ENCODE measurements around the gene SPAG16.

The SPAG16 gene

DNA sequence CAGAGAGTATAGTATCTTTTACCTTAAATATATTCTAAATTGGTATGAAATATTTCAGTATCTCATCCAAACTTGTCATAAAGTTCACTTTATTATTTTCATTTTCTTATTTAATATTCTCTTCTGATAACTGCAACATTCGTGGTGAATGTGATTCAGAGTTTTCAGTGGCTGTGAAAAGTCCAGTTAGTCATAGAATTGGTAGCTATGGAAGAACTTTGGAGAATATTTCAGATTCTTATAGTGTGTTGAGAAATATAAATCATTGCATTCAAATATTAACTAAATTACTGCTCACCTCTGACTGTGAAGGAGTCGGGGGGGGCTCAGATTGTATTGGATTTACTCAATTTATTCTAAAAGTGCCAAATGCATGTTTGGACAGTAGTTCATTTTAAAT, 948.0 kb downstream of the SPAG16 start:
- no peak overlapping the region for H3K27ac Mint-ChIP-seq
- no peaks in the 10 kb centered on the region for H3K4me1 Mint-ChIP-seq (ENCODE audit: low read depth)
- no peaks in the 10 kb centered on the region for H3K36me3 Mint-ChIP-seq (ENCODE audit: low read depth)
- H3K4me3 Mint-ChIP-seq: no peak overlapping the region
- H3K9me3 Mint-ChIP-seq: no peaks in the 10 kb centered on the region
- no peaks in the 10 kb centered on the region for H3K27me3 Mint-ChIP-seq (ENCODE audit: low read depth)

DNA sequence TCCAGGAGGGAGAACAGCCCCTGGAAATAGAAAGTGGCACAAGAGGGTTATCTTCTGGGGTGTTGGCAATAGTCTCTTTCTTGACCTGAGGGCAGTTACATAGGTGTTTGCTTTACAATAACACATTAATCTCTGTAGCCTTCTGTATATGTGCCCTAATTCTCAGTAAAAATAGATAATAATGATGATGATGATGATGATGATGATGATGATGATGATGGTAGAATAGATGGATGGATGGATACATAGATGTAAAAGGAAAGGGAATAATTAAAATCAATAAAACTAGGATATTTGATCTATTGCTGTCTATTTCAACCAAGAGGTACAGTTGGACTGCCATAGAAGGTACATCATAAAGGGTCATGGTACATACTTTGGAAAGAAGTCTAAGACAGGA, 948.9 kb downstream of the SPAG16 start:
- H3K27ac Mint-ChIP-seq: no peak overlapping the region
- no peak overlapping the region for H3K4me3 Mint-ChIP-seq
- no peaks in the 10 kb centered on the region for H3K27me3 Mint-ChIP-seq (ENCODE audit: low read depth)
- H3K36me3 Mint-ChIP-seq (ENCODE audit: low read depth): no peaks in the 10 kb centered on the region
- H3K4me1 Mint-ChIP-seq (ENCODE audit: low read depth): no peaks in the 10 kb centered on the region
- H3K9me3 Mint-ChIP-seq: no peaks in the 10 kb centered on the region

DNA sequence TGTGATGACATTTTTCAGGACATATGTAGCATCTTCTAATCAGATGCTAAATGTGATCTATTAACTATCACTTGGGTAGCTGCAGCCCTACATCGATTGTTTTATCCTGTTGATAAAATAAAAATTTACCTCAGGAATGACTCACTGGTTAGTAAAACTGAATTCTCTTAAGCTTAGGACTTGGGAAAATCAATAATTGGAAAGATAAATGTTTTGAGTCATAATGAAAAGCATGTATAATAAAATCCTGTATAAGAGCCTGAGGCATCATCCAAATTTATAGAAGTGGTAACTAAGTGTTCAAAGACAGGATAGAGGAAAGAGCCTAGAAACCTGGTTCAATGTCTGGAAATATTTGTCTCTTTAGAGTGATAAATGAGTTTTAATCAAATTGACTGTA, 958.5 kb downstream of the SPAG16 start:
- Mint-ChIP-seq H3K9me3 (no peaks in the 10 kb centered on the region), H3K27ac (no peak overlapping the region), H3K36me3 (ENCODE audit: low read depth) (no peaks in the 10 kb centered on the region), H3K27me3 (ENCODE audit: low read depth) (no peaks in the 10 kb centered on the region), H3K4me3 (no peak overlapping the region), H3K4me1 (ENCODE audit: low read depth) (no peaks in the 10 kb centered on the region)

DNA sequence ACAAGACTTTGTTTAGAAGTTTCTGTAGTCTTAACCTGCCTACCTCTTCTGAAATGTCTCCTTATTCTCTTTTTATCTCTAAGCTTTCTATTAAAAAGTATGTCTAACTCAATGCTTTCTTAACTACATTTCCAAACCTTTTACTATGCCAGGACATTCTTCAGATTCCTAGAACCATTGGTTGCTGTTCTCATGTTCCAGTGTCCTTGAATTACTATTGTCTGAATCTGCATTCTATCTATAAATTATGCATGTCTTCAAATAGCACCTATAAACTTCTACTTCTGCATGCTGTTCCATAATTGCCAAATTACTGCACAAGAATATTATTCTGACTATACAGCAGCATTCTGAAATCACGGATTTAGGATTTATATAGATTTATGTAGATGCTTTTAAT, 960.6 kb downstream of the SPAG16 start:
- no peaks in the 10 kb centered on the region for H3K9me3 Mint-ChIP-seq
- no peaks in the 10 kb centered on the region for H3K27me3 Mint-ChIP-seq (ENCODE audit: low read depth)
- no peaks in the 10 kb centered on the region for H3K36me3 Mint-ChIP-seq (ENCODE audit: low read depth)
- no peak overlapping the region for H3K4me3 Mint-ChIP-seq
- H3K27ac Mint-ChIP-seq: no peak overlapping the region
- H3K4me1 Mint-ChIP-seq (ENCODE audit: low read depth): no peaks in the 10 kb centered on the region

DNA sequence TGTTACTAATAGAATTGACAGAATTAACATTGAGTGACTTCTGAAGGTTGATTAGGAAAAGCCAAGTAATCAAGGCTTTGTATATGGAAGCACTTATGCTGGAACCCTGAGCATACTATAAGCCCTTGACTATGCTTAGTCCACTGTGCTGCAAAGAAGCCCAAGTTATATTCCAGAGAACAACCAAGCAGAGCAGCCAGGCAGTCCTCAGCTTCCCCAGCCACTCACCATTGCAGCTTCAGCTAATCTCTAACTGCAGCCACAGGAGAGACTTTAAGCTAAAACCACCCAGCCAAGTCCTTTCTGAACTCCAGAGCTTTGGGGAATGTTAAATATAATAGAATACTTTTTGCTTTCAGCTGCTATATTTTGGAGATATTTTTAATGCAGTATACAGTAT, 962.2 kb downstream of the SPAG16 start:
- Mint-ChIP-seq H3K4me3 (no peak overlapping the region), H3K9me3 (no peaks in the 10 kb centered on the region), H3K4me1 (ENCODE audit: low read depth) (no peaks in the 10 kb centered on the region), H3K27me3 (ENCODE audit: low read depth) (no peaks in the 10 kb centered on the region), H3K36me3 (ENCODE audit: low read depth) (no peaks in the 10 kb centered on the region), H3K27ac (no peak overlapping the region)

DNA sequence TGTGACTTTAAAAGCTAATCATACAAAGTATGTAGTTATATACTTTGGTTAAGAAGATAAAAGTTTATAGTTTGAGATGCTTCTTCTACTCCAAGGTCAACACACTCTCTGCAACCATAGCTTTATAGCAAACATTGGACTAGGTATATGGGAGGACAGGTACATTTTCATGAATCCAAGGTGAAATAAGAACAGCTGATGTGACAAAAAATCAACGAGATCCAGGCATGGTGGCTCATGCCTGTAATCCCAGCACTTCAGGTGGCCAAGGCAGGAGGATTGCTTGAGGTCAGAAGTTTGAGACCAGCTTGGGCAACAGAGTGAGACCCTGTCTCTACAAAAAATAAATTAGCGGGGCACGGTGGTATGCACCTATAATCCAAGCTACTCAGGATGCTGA, 963.3 kb downstream of the SPAG16 start:
- Mint-ChIP-seq H3K27me3 (ENCODE audit: low read depth) (no peaks in the 10 kb centered on the region), H3K27ac (no peak overlapping the region), H3K9me3 (no peaks in the 10 kb centered on the region), H3K4me1 (ENCODE audit: low read depth) (no peaks in the 10 kb centered on the region), H3K4me3 (no peak overlapping the region), H3K36me3 (ENCODE audit: low read depth) (no peaks in the 10 kb centered on the region)

DNA sequence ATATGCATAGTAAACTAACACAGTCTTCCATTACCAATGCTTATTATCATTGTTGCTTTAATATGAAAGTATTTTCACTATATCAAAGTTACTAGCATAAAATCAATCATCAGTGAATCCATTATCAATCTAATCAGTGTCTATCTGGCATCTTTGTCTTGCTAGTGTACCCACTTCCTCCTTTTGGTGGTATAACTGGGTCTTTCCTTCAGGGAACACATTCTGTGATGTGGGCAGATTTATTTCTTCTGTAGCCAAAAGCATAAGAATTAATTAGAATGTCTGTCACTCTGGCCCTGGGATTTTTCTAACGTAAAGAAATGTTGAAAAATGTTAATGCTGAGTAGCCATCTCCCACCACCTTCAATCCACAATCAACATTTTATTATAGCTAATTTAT, 970.8 kb downstream of the SPAG16 start:
- Mint-ChIP-seq H3K36me3 (ENCODE audit: low read depth) (no peaks in the 10 kb centered on the region), H3K27ac (no peak overlapping the region), H3K9me3 (no peaks in the 10 kb centered on the region), H3K4me1 (ENCODE audit: low read depth) (no peaks in the 10 kb centered on the region), H3K4me3 (no peak overlapping the region), H3K27me3 (ENCODE audit: low read depth) (no peaks in the 10 kb centered on the region)

DNA sequence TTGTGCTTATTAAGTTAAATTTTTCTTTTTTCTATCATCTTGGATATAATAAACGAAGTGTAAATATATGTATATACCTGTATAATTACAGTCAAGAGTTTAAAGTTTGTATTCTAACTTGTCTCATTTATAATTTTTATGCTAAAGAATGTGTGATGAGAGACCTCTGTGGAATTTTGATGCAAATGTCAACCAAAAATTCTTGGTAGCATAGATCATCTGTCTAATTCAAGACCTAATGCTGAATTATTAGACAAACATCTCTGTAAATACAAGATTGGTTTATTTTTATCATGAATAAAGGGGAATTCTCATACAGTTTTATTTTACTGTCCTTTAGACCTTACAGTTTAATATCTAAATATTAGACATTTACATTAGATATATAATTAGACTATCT, 977.4 kb downstream of the SPAG16 start:
- no peak overlapping the region for H3K4me3 Mint-ChIP-seq
- no peaks in the 10 kb centered on the region for H3K36me3 Mint-ChIP-seq (ENCODE audit: low read depth)
- no peaks in the 10 kb centered on the region for H3K4me1 Mint-ChIP-seq (ENCODE audit: low read depth)
- no peaks in the 10 kb centered on the region for H3K27me3 Mint-ChIP-seq (ENCODE audit: low read depth)
- no peaks in the 10 kb centered on the region for H3K9me3 Mint-ChIP-seq
- H3K27ac Mint-ChIP-seq: no peak overlapping the region

DNA sequence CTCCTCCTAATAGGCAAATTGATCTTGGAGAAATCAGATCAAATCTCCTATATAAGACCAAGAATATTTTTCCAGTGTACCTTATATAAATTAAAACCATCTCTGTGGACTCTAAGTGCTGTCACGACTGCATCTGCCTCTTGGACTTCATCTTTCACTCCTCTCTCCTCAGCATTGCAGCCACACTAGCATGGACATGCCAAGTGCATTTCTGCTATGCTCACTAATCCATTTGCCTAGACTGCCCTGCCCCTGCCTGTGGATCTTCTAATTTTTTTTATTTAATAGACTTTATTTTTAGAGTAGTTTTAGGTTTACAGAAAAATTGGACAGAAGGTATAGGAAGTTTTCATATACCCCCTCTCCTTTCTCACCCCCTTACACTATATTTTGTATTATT, 979.9 kb downstream of the SPAG16 start:
- no peaks in the 10 kb centered on the region for H3K36me3 Mint-ChIP-seq (ENCODE audit: low read depth)

DNA sequence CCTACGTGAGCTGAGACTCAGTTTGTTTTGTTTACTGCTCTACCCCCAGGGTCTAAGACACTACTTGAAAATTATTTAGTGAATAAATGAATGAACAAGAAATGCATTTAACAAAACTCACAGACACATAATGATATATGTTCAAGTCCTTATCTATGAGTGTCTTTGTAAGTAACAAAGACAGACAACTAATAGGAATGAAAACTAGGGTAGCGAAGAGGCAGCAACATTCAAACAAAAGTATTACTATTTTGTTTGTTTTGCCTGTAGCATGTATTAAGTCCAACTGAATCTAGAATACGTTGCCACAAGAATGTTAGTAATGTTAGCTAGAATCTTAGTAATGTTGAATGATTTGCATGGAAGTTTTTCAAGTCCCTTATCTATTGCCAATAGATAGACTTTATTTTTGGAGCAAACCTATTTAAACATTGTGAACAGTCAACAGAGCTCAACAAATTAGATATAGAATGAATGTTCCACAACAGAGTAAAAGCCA, 981.8 kb downstream of the SPAG16 start:
- no peaks in the 10 kb centered on the region for H3K4me1 Mint-ChIP-seq (ENCODE audit: low read depth)
- no peaks in the 10 kb centered on the region for H3K9me3 Mint-ChIP-seq
- H3K27ac Mint-ChIP-seq: no peak overlapping the region
- no peaks in the 10 kb centered on the region for H3K27me3 Mint-ChIP-seq (ENCODE audit: low read depth)
- H3K36me3 Mint-ChIP-seq (ENCODE audit: low read depth): no peaks in the 10 kb centered on the region
- H3K4me3 Mint-ChIP-seq: no peak overlapping the region

More for the DNA sequence above, 979.9 kb downstream of the SPAG16 start:
- Mint-ChIP-seq H3K4me3 (no peak overlapping the region), H3K9me3 (no peaks in the 10 kb centered on the region), H3K27ac (no peak overlapping the region), H3K27me3 (ENCODE audit: low read depth) (no peaks in the 10 kb centered on the region), H3K4me1 (ENCODE audit: low read depth) (no peaks in the 10 kb centered on the region)

DNA sequence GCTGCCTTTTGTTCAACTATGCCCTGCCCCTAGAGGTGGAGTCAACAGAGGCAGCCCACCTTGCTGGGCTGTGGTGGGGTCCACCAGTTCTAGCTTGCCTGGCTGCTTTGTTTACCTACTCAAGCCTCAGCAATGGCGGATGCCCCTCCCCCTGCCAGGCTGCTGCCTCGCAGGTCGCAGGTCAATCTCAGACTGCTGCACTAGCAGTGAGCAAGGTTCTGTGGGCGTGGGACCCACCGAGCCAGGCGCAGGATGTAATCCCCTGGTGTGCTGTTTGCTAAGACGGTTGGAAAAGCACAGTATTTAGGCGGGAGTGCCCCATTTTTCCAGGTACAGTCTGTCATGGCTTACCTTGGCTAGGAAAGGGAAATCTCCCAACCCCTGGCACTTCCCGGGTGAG, 993.6 kb downstream of the SPAG16 start:
- Mint-ChIP-seq H3K27me3 (ENCODE audit: low read depth) (no peaks in the 10 kb centered on the region), H3K36me3 (ENCODE audit: low read depth) (no peaks in the 10 kb centered on the region), H3K4me3 (no peak overlapping the region)

DNA sequence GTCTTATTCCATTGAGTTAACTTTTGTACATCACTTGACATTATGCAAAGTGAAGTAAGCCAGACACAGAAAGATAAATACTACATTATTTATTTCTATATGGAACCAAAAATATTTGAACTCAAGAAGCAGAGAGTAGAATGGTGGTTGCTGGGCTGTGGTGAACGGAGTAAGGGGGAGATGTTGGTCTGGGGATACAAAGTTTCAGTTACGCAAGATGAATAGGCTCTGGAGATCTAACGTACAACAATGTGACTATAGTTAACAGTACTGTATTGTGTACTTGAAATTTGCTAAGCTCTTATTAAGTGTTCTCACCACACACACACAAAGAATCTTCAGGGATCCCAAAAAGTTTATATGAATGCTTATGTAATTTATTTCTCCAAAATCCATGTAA, 1001.7 kb downstream of the SPAG16 start:
- Mint-ChIP-seq H3K4me3 (no peak overlapping the region), H3K27ac (no peak overlapping the region), H3K36me3 (ENCODE audit: low read depth) (no peaks in the 10 kb centered on the region), H3K9me3 (no peaks in the 10 kb centered on the region), H3K27me3 (ENCODE audit: low read depth) (no peaks in the 10 kb centered on the region), H3K4me1 (ENCODE audit: low read depth) (no peaks in the 10 kb centered on the region)

More for the DNA sequence above, 993.6 kb downstream of the SPAG16 start:
- Mint-ChIP-seq H3K4me1 (ENCODE audit: low read depth) (no peaks in the 10 kb centered on the region), H3K9me3 (no peaks in the 10 kb centered on the region), H3K27ac (no peak overlapping the region)

DNA sequence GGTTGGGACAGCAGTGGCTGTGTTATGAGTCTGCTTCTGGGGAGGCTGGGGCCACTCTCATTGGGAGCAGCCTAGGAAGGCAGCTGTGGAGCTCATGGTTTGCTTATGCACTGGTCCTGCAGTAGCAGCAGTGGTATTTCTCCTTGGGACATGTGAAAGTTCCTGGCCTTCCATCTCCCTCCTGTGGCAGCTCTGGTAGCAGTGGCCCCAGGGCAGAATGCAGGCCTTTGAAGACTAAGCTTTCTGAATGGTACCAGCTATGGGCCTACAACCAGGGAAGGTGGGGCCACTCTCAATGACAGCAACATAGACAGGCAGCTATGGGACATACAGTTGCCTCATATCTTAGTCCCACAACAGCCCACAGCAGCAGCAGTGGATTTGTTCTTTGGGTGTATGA, 1009.3 kb downstream of the SPAG16 start:
- no peak overlapping the region for H3K27ac Mint-ChIP-seq
- no peaks in the 10 kb centered on the region for H3K27me3 Mint-ChIP-seq (ENCODE audit: low read depth)
- no peaks in the 10 kb centered on the region for H3K4me1 Mint-ChIP-seq (ENCODE audit: low read depth)
- H3K9me3 Mint-ChIP-seq: peaks cover 19% of the 10 kb centered on the region
- no peaks in the 10 kb centered on the region for H3K36me3 Mint-ChIP-seq (ENCODE audit: low read depth)
- no peak overlapping the region for H3K4me3 Mint-ChIP-seq

DNA sequence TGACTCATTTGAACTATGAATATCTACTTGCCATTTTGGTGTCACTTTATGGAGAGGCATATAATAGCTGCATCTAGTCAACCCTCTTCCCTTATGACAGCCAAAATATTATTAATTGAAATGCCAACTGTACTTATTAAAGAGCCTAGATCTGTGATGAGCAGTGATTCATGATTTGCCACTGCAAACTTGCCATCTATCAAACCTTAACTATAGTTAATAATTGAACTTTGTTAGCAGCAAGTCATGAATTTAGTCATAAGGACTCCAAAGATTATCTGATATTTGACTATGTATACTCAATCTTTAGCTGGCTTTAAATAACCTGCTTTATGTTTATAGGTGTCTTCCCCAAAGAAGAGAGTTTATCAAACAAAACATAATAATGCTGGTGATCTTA, 1010.2 kb downstream of the SPAG16 start:
- no peaks in the 10 kb centered on the region for H3K4me1 Mint-ChIP-seq (ENCODE audit: low read depth)
- no peaks in the 10 kb centered on the region for H3K36me3 Mint-ChIP-seq (ENCODE audit: low read depth)
- no peak overlapping the region for H3K27ac Mint-ChIP-seq
- H3K4me3 Mint-ChIP-seq: no peak overlapping the region
- no peaks in the 10 kb centered on the region for H3K27me3 Mint-ChIP-seq (ENCODE audit: low read depth)
- H3K9me3 Mint-ChIP-seq: peaks cover 19% of the 10 kb centered on the region

DNA sequence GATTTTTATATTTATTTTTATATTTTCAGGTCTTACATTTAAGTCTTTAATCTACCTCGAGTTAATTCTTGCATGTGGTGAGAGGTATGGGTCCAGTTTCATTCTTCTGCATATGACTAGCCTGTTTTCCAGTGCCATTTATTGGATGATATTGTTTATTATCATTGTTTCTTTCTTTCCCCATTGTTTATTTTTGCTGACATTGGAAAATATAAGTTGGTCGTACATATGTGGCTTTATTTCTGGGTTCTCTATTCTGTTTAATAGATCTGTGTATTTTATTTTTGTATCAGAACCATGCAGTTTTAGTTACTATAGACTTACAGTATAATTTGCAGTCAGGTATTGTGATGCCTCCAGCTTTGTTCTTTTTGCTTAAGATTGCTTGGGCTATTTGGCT, 1013.2 kb downstream of the SPAG16 start:
- H3K27ac Mint-ChIP-seq: no peak overlapping the region
- H3K36me3 Mint-ChIP-seq (ENCODE audit: low read depth): no peaks in the 10 kb centered on the region
- no peak overlapping the region for H3K4me3 Mint-ChIP-seq
- H3K4me1 Mint-ChIP-seq (ENCODE audit: low read depth): no peaks in the 10 kb centered on the region
- H3K9me3 Mint-ChIP-seq: peaks cover 11% of the 10 kb centered on the region
- no peaks in the 10 kb centered on the region for H3K27me3 Mint-ChIP-seq (ENCODE audit: low read depth)

DNA sequence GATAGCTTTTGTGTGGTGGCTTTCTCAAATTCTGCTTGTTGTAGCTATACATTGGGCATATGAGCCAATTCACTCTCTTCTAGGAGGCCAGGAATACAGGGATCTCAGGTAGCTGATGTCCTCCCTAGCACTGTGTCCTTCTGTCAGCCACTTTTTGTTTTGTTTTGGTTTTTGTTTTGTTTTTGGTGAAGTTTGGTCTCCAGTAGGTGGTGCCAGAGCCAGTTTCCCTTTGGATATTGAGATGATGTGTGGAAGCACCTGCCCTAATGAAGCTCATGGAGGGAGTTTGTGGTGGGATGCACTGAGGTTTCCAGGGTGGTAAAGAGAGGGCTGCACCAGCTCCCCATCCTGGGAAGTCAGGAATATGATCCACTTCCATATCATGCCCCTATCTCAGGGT, 1026.1 kb downstream of the SPAG16 start:
- Mint-ChIP-seq H3K27me3 (ENCODE audit: low read depth) (no peaks in the 10 kb centered on the region), H3K9me3 (peaks cover 4% of the 10 kb centered on the region), H3K4me1 (ENCODE audit: low read depth) (no peaks in the 10 kb centered on the region), H3K27ac (no peak overlapping the region), H3K36me3 (ENCODE audit: low read depth) (no peaks in the 10 kb centered on the region), H3K4me3 (no peak overlapping the region)
